H1 (cell line): ENCODE measurements around the gene LNPK. TPM values are rescaled to one million over a fixed set of nuclear protein-coding genes. Genes with fewer than 3 reads are reported as not detected.

Experiments
- BCL11A ChIP-seq, 2 experiments: IDR thresholded peaks; one replicate each; pipeline ENCODE4 v1.6.1; 2011; ENCODE audit warnings: low read depth in 2 of 2, low read length in 2 of 2, mild to moderate bottlenecking in 2 of 2
- CBX8 ChIP-seq: fragments of 300-800, 300-1000 bp; sonication (generic); IDR thresholded peaks from 2 replicates; pipeline ENCODE4 v1.7.1; 2016; ENCODE audit warnings: low read depth, low read length, borderline replicate concordance
- CEBPB ChIP-seq: IDR thresholded peaks from 2 replicates; pipeline ENCODE4 v1.6.1; 2012; ENCODE audit warnings: low read depth, low read length
- CREB1 ChIP-seq: IDR thresholded peaks from 2 replicates; pipeline ENCODE4 v1.6.1; 2012; ENCODE audit warnings: inconsistent platforms
- CTBP2 ChIP-seq: IDR thresholded peaks from 2 replicates; pipeline ENCODE4 v1.7.0; 2011; ENCODE audit warnings: borderline replicate concordance, mild to moderate bottlenecking, moderate library complexity, mixed read lengths, low read length; ENCODE audit not compliant: insufficient read depth, insufficient read length
- E2F6 ChIP-seq: IDR thresholded peaks from 2 replicates; pipeline ENCODE4 v1.6.1; 2012; ENCODE audit warnings: inconsistent platforms
- EGR1 ChIP-seq: IDR thresholded peaks from 2 replicates; pipeline ENCODE4 v1.6.1; 2011; ENCODE audit warnings: low read depth, low read length, borderline replicate concordance
- EP300 ChIP-seq, 2 experiments: IDR thresholded peaks; 1 replicate in 1 of 2; 2 replicates in 1 of 2; pipeline ENCODE4 v1.6.1; 2011 to 2012; ENCODE audit warnings: low read depth in 2 of 2, low read length in 2 of 2, mild to moderate bottlenecking in 2 of 2, borderline replicate concordance in 1 of 2, inconsistent platforms in 1 of 2, moderate library complexity in 1 of 2
- GTF2F1 ChIP-seq: IDR thresholded peaks from 2 replicates; pipeline ENCODE4 v1.6.1; 2012; ENCODE audit warnings: low read depth, low read length, improper control_type of control experiment, borderline replicate concordance
- HDAC2 ChIP-seq, 2 experiments: fragments of 300-600 bp in 1 of 2; sonication (generic) in 1 of 2; IDR thresholded peaks; 2 replicates each; pipeline ENCODE4 v1.6.1; 2011 to 2012; ENCODE audit warnings: low read depth in 2 of 2, low read length in 2 of 2, mild to moderate bottlenecking in 2 of 2, moderate library complexity in 2 of 2, borderline replicate concordance in 1 of 2, inconsistent platforms in 1 of 2
- HDAC6 ChIP-seq: IDR thresholded peaks from one replicate; pipeline ENCODE4 v1.7.1; 2012; ENCODE audit warnings: low read depth, mild to moderate bottlenecking, inconsistent platforms, low read length, moderate library complexity
- KDM1A ChIP-seq: fragments of 200-600, 300-600 bp; sonication (generic); IDR thresholded peaks from 2 replicates; pipeline ENCODE4 v1.7.1; 2016; ENCODE audit warnings: mild to moderate bottlenecking, low read length, borderline replicate concordance
- MAFK ChIP-seq: IDR thresholded peaks from 2 replicates; pipeline ENCODE4 v1.6.1; 2012; ENCODE audit warnings: low read depth, mild to moderate bottlenecking, improper control_type of control experiment, low read length
- MAX ChIP-seq: IDR thresholded peaks from 2 replicates; pipeline ENCODE4 v1.6.1; 2012; ENCODE audit warnings: inconsistent platforms
- PHF8 ChIP-seq: fragments of 200-600 bp; sonication (generic); conservative IDR thresholded peaks from 2 replicates; pipeline ENCODE4 v1.7.1; 2012; ENCODE audit warnings: low read depth, mild to moderate bottlenecking, inconsistent platforms, low read length, moderate library complexity
- SIN3A ChIP-seq, 2 experiments: IDR thresholded peaks in 1 of 2; conservative IDR thresholded peaks in 1 of 2; 2 replicates each; pipeline ENCODE4 v1.6.1; 2011 to 2012; ENCODE audit warnings: low read length in 2 of 2, improper control_type of control experiment in 1 of 2, low read depth in 1 of 2, mild to moderate bottlenecking in 1 of 2
- SUZ12 ChIP-seq: fragments of 200-600 bp; sonication (generic); IDR thresholded peaks from 2 replicates; pipeline ENCODE4 v1.6.1; 2012; ENCODE audit warnings: mild to moderate bottlenecking, inconsistent platforms, low read length, moderate library complexity, mixed read lengths
- TBP ChIP-seq: IDR thresholded peaks from 2 replicates; pipeline ENCODE4 v1.6.1; 2011; ENCODE audit warnings: low read depth, low read length, improper control_type of control experiment
- TCF12 ChIP-seq: IDR thresholded peaks from 2 replicates; pipeline ENCODE4 v1.6.1; 2011; ENCODE audit warnings: low read depth, mild to moderate bottlenecking, low read length
- USF2 ChIP-seq: IDR thresholded peaks from 2 replicates; pipeline ENCODE4 v1.6.1; 2011; ENCODE audit warnings: low read length, improper control_type of control experiment
- polyA plus RNA-seq, 7 experiments: library from polyadenylated mRNA; depleted of rRNA in 3 of 7; stranded (reverse) in 5 of 7; unstranded in 2 of 7; fragments of >200 nt in 5 of 7; fragments of 200-250 nt in 2 of 7; gene quantifications; 1 replicate in 5 of 7; 2 replicates in 1 of 7; 4 replicates in 1 of 7; pipeline versions ENCODE4 v1.2.1 to v1.2.3, GENCODE V29; 2011 to 2013; ENCODE audit warnings: missing spikeins in 2 of 7, mixed read lengths in 2 of 7
- total RNA-seq: library from RNA; stranded (reverse); fragmentation: NEBNext Ultra II Directional; extraction: Animal tissue kit (Norgen Biotek cat#: 25700); gene quantifications from 2 replicates; pipeline ENCODE4 v1.2.1, GENCODE V29; 2021

The LNPK gene
- total and polyA plus RNA-seq, 2 of the 8 experiments (the other 6 are each of a cell fraction or from before 2014, with no cell fraction given), result 3.1 to 10.3 TPM

GRCh38 chr2:176001916-176002687 is at the start of gene LNPK (continued):
- peak; percentile 58; the same call in 1 of the 2 replicates for TF ChIP-seq PHF8
- peak; percentile 42; the same call in 1 of the 2 replicates for TF ChIP-seq CREB1
- peak in 1 of 2 experiments; percentile 47; a peak in 1 of 4 replicates for TF ChIP-seq HDAC2 (IDR thresholded peaks at IDR 0.05; ENCODE audit: borderline replicate concordance in 1 of 2, low read depth in 2 of 2, low read length in 2 of 2)
- TF ChIP-seq CEBPB, result no peak
- TF ChIP-seq EGR1, result no peak
- TF ChIP-seq CBX8, result no peak
- no peak for TF ChIP-seq KDM1A
- TF ChIP-seq GTF2F1, result no peak
- TF ChIP-seq MAX, result peak; percentile 79
- TF ChIP-seq BCL11A (IDR thresholded peaks at IDR 0.05; ENCODE audit: low read depth in 2 of 2, low read length in 2 of 2), result no peak
- no peak; the same call in 1 of the 2 replicates for TF ChIP-seq SUZ12
- TF ChIP-seq SIN3A (conservative IDR thresholded peaks at IDR 0.05 in 1 of 2, IDR thresholded peaks at IDR 0.05 in 1 of 2; ENCODE audit: low read depth in 1 of 2, low read length in 2 of 2), result peak in 1 of 2 experiments; percentile 69; a peak in 2 of 4 replicates
- TF ChIP-seq E2F6, result peak; percentile 92
- TF ChIP-seq EP300 (IDR thresholded peaks at IDR 0.05; ENCODE audit: borderline replicate concordance in 1 of 2, low read depth in 2 of 2, low read length in 2 of 2), result no peak
- TF ChIP-seq MAFK, result no peak
- TF ChIP-seq TCF12, result no peak
- TF ChIP-seq TBP, result peak; percentile 68
- TF ChIP-seq USF2, result peak; percentile 96
- peak; percentile 17 for TF ChIP-seq CTBP2
- no peak for TF ChIP-seq HDAC6
